Endothelial cell of umbilical vein (primary cell): ENCODE data around the gene PRKCB. TPM values are rescaled to one million over a fixed set of nuclear protein-coding genes. Genes with fewer than 3 reads are reported as not detected.

Experiments used
- BruUV-seq: library from RNA; stranded (reverse); fragments of 400-500 nt; replicated peaks from 2 replicates; lab custom pipeline; 2021; lab: Mats Ljungman, UMichigan
- CTCF ChIA-PET: fragments of 300-600, 350-600 bp; sonication (Branson Sonifier 250); formaldehyde crosslinking; loops from one replicate; lab custom pipeline; 2021; ENCODE audit warnings: antibody characterized with exemption, inconsistent platforms; lab: Charles Lee
- POLR2A ChIA-PET: fragments of 300-600, 350-600 bp; sonication (Branson Sonifier 250); formaldehyde crosslinking; loops from one replicate; lab custom pipeline; 2021; ENCODE audit warnings: antibody characterized with exemption, inconsistent platforms; lab: Charles Lee
- DNase-seq: peaks from one replicate; pipeline ENCODE4 v3.0.0-alpha.2; 2011; ENCODE audit warnings: low read depth, low spot score
- FAIRE-seq: peaks from 2 replicates; lab custom pipeline; 2011; peaks lifted over from hg19 to GRCh38; lab: Jason Lieb, UNC
- H2AFZ ChIP-seq: 2 replicates; pipeline ENCODE4 v1.6.0; 2012; ENCODE audit warnings: low read depth, low read length, control low read depth, inconsistent platforms
- H3K27ac ChIP-seq: 2 replicates; pipeline ENCODE4 v1.5.1; 2011; ENCODE audit warnings: low read depth, mild to moderate bottlenecking, control low read depth, low read length, moderate library complexity; ENCODE audit not compliant: insufficient read depth
- H3K27me3 ChIP-seq, 2 experiments: 2 replicates each; pipeline versions ENCODE4 v1.6.0 to v1.6.1; 2011; ENCODE audit warnings: low read length in 2 of 2, mixed read lengths in 1 of 2; ENCODE audit not compliant: control insufficient read depth in 2 of 2, insufficient read depth in 2 of 2
- H3K36me3 ChIP-seq, 2 experiments: 2 replicates in 1 of 2; 3 replicates in 1 of 2; pipeline ENCODE4 v1.5.1; 2011; ENCODE audit warnings: low read length in 2 of 2, mild to moderate bottlenecking in 1 of 2, moderate library complexity in 1 of 2; ENCODE audit not compliant: control insufficient read depth in 2 of 2, insufficient read depth in 2 of 2; ENCODE audit errors: extremely low read depth in 1 of 2
- H3K4me1 ChIP-seq: 3 replicates; pipeline ENCODE4 v1.5.1; 2011; ENCODE audit warnings: mild to moderate bottlenecking, low read length; ENCODE audit not compliant: control insufficient read depth, insufficient read depth; ENCODE audit errors: extremely low read depth
- H3K4me2 ChIP-seq: 2 replicates; pipeline ENCODE4 v1.6.1; 2011; ENCODE audit warnings: low read length, control low read depth, mixed read lengths; ENCODE audit not compliant: insufficient read depth
- H3K4me3 ChIP-seq, 3 experiments: fragments of 200-600 bp in 1 of 3; sonication (generic), shearing (Covaris generic) in 1 of 3; replicated peaks in 1 of 3; 2 replicates each; pipeline ENCODE4 v1.5.1; 2011 to 2016; ENCODE audit warnings: control low read depth in 3 of 3, low read length in 3 of 3, mild to moderate bottlenecking in 2 of 3, inconsistent platforms in 1 of 3, low read depth in 1 of 3, moderate library complexity in 1 of 3; ENCODE audit not compliant: insufficient read depth in 1 of 3
- H3K79me2 ChIP-seq: 2 replicates; pipeline ENCODE4 v1.6.0; 2012; ENCODE audit warnings: low read length, inconsistent platforms; ENCODE audit not compliant: control insufficient read depth, insufficient read depth
- H3K9ac ChIP-seq: replicated peaks from 2 replicates; pipeline ENCODE3; 2011; ENCODE audit warnings: low read length, control low read depth; ENCODE audit not compliant: insufficient read depth; ENCODE audit errors: extremely low read depth
- H3K9me1 ChIP-seq: replicated peaks from 3 replicates; pipeline ENCODE4 v1.6.0; 2011; ENCODE audit warnings: mild to moderate bottlenecking, low read length; ENCODE audit not compliant: control insufficient read depth, insufficient read depth; ENCODE audit errors: extremely low read depth
- H3K9me3 ChIP-seq: replicated peaks from 2 replicates; pipeline ENCODE4 v1.5.1; 2012; ENCODE audit warnings: low read length, inconsistent platforms; ENCODE audit not compliant: control insufficient read depth, insufficient read depth
- H4K20me1 ChIP-seq: replicated peaks from 2 replicates; pipeline ENCODE3; 2011; ENCODE audit warnings: mild to moderate bottlenecking, low read length; ENCODE audit not compliant: control insufficient read depth, insufficient read depth; ENCODE audit errors: extremely low read depth
- FOS ChIP-seq: IDR thresholded peaks from 2 replicates; pipeline ENCODE4 v1.6.1; 2011; ENCODE audit warnings: mild to moderate bottlenecking, low read length, moderate library complexity, borderline replicate concordance; ENCODE audit not compliant: insufficient read depth
- MYC ChIP-seq: IDR thresholded peaks from one replicate; pipeline ENCODE4 v1.6.1; 2011; ENCODE audit warnings: mild to moderate bottlenecking, low read depth, low read length
- POLR2AphosphoS5 ChIP-seq: IDR thresholded peaks from 2 replicates; pipeline ENCODE4 v1.6.1; 2012; ENCODE audit warnings: low read depth, mild to moderate bottlenecking, control low read depth, low read length, moderate library complexity; ENCODE audit not compliant: insufficient read depth
- dilution Hi-C: fragments of 300-500 bp; cut with MboI; formaldehyde crosslinking; loops from one replicate; pipeline ENCODE4 v1.15.0; 2019; ENCODE audit warnings: low sequenced_read_pairs; ENCODE audit not compliant: extremely low pct_ligation_motif_present
- intact Hi-C: fragments of 100-400 bp; cut with micrococcal nuclease; formaldehyde crosslinking; loops from one replicate; pipeline ENCODE4 v1.10.0; 2022
- polyA plus RNA-seq, 4 experiments: library from polyadenylated mRNA; depleted of rRNA in 3 of 4; stranded (reverse) in 3 of 4; unstranded in 1 of 4; fragments of >200 nt; gene quantifications; 2 replicates each; pipeline versions ENCODE4 v1.2.1 to v1.2.3, GENCODE V29; 2011 to 2012; ENCODE audit warnings: missing spikeins in 1 of 4
- total RNA-seq: library from RNA; stranded (reverse); gene quantifications from 2 replicates; pipeline ENCODE4 v1.2.3, GENCODE V29; 2021
- TF ChIP-seq, protein P1 (sequence below), 2 donors: IDR thresholded peaks; 1 replicate in 1 of 2; 2 replicates in 1 of 2; pipeline ENCODE4 v1.5.1; 2011; ENCODE audit warnings: low read length in 2 of 2, mild to moderate bottlenecking in 2 of 2, moderate library complexity in 2 of 2, control low read depth in 1 of 2, inconsistent platforms in 1 of 2, low read depth in 1 of 2; ENCODE audit not compliant: insufficient read depth in 1 of 2; ENCODE audit errors: extremely low read depth in 1 of 2

Gene PRKCB
- total and polyA plus RNA-seq, 2 donors (not counting 3 experiments of a cell fraction or from before 2014, with no cell fraction given): 0.01 TPM; not detected in 1

- no peaks in the 10 kb centered on the region for H4K20me1 ChIP-seq
- no peak overlapping the region for H3K9ac ChIP-seq
- no peak overlapping the region for H3K4me2 ChIP-seq
- no peak overlapping the region for H3K4me3 ChIP-seq
- ChIA-PET POLR2A (no interaction called here), CTCF (no interaction called here)
- no peaks in the 10 kb centered on the region for H3K27me3 ChIP-seq
- H3K27ac ChIP-seq: no peak overlapping the region
- no peak overlapping the region for H2AFZ ChIP-seq
- TF ChIP-seq, protein P1, sequence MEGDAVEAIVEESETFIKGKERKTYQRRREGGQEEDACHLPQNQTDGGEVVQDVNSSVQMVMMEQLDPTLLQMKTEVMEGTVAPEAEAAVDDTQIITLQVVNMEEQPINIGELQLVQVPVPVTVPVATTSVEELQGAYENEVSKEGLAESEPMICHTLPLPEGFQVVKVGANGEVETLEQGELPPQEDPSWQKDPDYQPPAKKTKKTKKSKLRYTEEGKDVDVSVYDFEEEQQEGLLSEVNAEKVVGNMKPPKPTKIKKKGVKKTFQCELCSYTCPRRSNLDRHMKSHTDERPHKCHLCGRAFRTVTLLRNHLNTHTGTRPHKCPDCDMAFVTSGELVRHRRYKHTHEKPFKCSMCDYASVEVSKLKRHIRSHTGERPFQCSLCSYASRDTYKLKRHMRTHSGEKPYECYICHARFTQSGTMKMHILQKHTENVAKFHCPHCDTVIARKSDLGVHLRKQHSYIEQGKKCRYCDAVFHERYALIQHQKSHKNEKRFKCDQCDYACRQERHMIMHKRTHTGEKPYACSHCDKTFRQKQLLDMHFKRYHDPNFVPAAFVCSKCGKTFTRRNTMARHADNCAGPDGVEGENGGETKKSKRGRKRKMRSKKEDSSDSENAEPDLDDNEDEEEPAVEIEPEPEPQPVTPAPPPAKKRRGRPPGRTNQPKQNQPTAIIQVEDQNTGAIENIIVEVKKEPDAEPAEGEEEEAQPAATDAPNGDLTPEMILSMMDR (IDR thresholded peaks at IDR 0.05; ENCODE audit: extremely low read depth in 1 of 2, insufficient read depth in 1 of 2, low read depth in 1 of 2, low read length in 2 of 2): no peak
- no peak for TF ChIP-seq POLR2AphosphoS5
- no peak for TF ChIP-seq MYC
- TF ChIP-seq FOS: no peak
- H3K9me1 ChIP-seq: no peaks in the 10 kb centered on the region
- BruUV-seq: no TSS peak
- H3K79me2 ChIP-seq: no peaks in the 10 kb centered on the region
- H3K9me3 ChIP-seq: no peaks in the 10 kb centered on the region
- no peaks in the 10 kb centered on the region for H3K4me1 ChIP-seq
- DNase-seq (no peak), FAIRE-seq (no peak)
- H3K36me3 ChIP-seq: no peaks in the 10 kb centered on the region
- intact Hi-C loops: no loop called here
- dilution Hi-C loops: no loop called here
These were observed 28.0 kb downstream of the PRKCB start for GRCh38 chr16:23863511-23864422.
